ENCODE measurements around the gene TMC2. TPM values are rescaled to one million over a fixed set of nuclear protein-coding genes. Genes with fewer than 3 reads are reported as not detected.
A peak's percentile ranks its signal among the peaks of the same experiment; 100 is the strongest.
"Not testable (repeated sequence)": the region's sequence is repeated elsewhere in the genome, so short reads cannot be mapped to it uniquely, and the experiment has no call there.

TMC2 gene
- total RNA-seq, 1 donor, result not detected

GRCh38 chr20:2654831-2655230 is 118.5 kb downstream of the TMC2 start:
- Histone ChIP-seq H3K4me1 (ENCODE audit: insufficient read depth, low read length) (peaks cover 32% of the 10 kb centered on the region), H3K9me3 (ENCODE audit: low read depth, low read length) (no peaks in the 10 kb centered on the region), H3K27me3 (ENCODE audit: insufficient read depth, low read length) (no peaks in the 10 kb centered on the region), H3K4me3 (ENCODE audit: low read length) (no peak overlapping the region)

DNA sequence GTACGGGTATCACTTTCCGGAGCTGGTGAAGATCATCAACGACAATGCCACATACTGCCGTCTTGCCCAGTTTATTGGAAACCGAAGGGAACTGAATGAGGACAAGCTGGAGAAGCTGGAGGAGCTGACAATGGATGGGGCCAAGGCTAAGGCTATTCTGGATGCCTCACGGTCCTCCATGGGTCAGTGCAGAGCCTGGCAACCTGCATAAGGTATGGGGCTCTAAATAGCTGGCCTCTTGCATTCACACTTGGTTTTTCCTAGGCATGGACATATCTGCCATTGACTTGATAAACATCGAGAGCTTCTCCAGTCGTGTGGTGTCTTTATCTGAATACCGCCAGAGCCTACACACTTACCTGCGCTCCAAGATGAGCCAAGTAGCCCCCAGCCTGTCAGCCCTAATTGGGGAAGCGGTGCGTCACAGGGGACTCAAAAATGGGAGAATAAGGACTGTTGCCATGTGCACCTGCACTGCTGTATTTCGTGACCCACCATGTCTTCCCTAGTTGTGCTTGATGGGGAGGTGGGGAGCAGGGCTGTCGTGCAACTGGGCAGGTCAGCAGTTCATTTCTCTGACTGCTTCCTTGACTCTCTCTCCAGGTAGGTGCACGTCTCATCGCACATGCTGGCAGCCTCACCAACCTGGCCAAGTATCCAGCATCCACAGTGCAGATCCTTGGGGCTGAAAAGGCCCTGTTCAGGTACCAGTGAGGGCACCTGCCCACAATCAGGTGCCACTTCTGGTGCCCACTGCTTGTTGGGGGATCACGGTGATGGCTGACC is 119.2 kb downstream of the TMC2 start:
- no peaks in the 10 kb centered on the region for H3K9me3 ChIP-seq (ENCODE audit: low read depth, low read length)

GRCh38 chr20:2656471-2657117 is 120.2 kb downstream of the TMC2 start:
- no peaks in the 10 kb centered on the region for H3K27me3 ChIP-seq (ENCODE audit: insufficient read depth, low read length)
- peaks cover 25% of the 10 kb centered on the region for H3K4me1 ChIP-seq (ENCODE audit: insufficient read depth, low read length)
- no peaks in the 10 kb centered on the region for H3K9me3 ChIP-seq (ENCODE audit: low read depth, low read length)
- no peak overlapping the region for H3K4me3 ChIP-seq (ENCODE audit: low read length)

More for the DNA sequence above, 119.2 kb downstream of the TMC2 start:
- H3K4me1 ChIP-seq (ENCODE audit: insufficient read depth, low read length), result peaks cover 32% of the 10 kb centered on the region
- H3K27me3 ChIP-seq (ENCODE audit: insufficient read depth, low read length), result no peaks in the 10 kb centered on the region
- H3K4me3 ChIP-seq (ENCODE audit: low read length), result no peak overlapping the region

- H3K4me3 ChIP-seq (ENCODE audit: low read length), result no peak overlapping the region
- H3K9me3 ChIP-seq (ENCODE audit: low read depth, low read length), result no peaks in the 10 kb centered on the region
- H3K27me3 ChIP-seq (ENCODE audit: insufficient read depth, low read length), result no peaks in the 10 kb centered on the region
- peaks cover 22% of the 10 kb centered on the region for H3K4me1 ChIP-seq (ENCODE audit: insufficient read depth, low read length)
These were observed 120.9 kb downstream of the TMC2 start for GRCh38 chr20:2657241-2657640.

- Histone ChIP-seq H3K9me3 (ENCODE audit: low read depth, low read length) (no peaks in the 10 kb centered on the region), H3K4me1 (ENCODE audit: insufficient read depth, low read length) (peaks cover 22% of the 10 kb centered on the region), H3K4me3 (ENCODE audit: low read length) (no peak overlapping the region), H3K27me3 (ENCODE audit: insufficient read depth, low read length) (no peaks in the 10 kb centered on the region)
These were observed 121.3 kb downstream of the TMC2 start for GRCh38 chr20:2657674-2658073.

- peaks cover 21% of the 10 kb centered on the region for H3K4me1 ChIP-seq (ENCODE audit: insufficient read depth, low read length)
- no peak overlapping the region for H3K4me3 ChIP-seq (ENCODE audit: low read length)
- H3K9me3 ChIP-seq (ENCODE audit: low read depth, low read length), result no peaks in the 10 kb centered on the region
- no peaks in the 10 kb centered on the region for H3K27me3 ChIP-seq (ENCODE audit: insufficient read depth, low read length)
These were observed 122.3 kb downstream of the TMC2 start for GRCh38 chr20:2658414-2659354.

- peaks cover 17% of the 10 kb centered on the region for H3K4me1 ChIP-seq (ENCODE audit: insufficient read depth, low read length)
- H3K4me3 ChIP-seq (ENCODE audit: low read length), result no peak overlapping the region
- no peaks in the 10 kb centered on the region for H3K9me3 ChIP-seq (ENCODE audit: low read depth, low read length)
- H3K27me3 ChIP-seq (ENCODE audit: insufficient read depth, low read length), result no peaks in the 10 kb centered on the region
These were observed 123.2 kb downstream of the TMC2 start for GRCh38 chr20:2659547-2659946.

DNA sequence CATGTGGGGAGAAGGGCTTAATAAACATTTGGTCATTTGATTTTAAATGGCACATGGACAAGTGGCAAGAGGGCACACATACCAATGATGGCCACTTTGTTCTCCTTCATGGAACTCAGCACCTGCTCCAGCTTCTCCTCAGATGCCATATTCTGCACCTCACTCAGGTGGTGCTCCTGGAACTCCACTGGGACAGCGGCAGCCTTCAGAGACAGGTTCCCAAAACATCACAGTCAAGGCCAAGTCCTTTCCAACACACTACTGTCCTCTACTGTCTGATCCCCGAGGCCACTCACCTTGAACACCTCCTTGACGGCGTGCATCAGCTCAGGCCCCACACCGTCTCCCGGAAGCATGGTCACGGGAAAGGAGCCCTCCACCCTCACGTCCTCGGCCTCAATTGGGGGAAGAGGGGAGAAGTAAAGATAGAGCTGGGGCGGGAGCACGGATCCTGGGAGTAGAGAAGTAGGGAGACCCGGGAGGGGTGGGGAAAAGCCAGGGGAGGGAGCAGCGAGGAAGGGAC is 127.1 kb downstream of the TMC2 start:
- H3K4me3 ChIP-seq (ENCODE audit: low read length), result peak overlapping the region; percentile 80
- no peaks in the 10 kb centered on the region for H3K27me3 ChIP-seq (ENCODE audit: insufficient read depth, low read length)
- H3K9me3 ChIP-seq (ENCODE audit: low read depth, low read length), result no peaks in the 10 kb centered on the region
- H3K4me1 ChIP-seq (ENCODE audit: insufficient read depth, low read length), result peaks cover 16% of the 10 kb centered on the region

DNA sequence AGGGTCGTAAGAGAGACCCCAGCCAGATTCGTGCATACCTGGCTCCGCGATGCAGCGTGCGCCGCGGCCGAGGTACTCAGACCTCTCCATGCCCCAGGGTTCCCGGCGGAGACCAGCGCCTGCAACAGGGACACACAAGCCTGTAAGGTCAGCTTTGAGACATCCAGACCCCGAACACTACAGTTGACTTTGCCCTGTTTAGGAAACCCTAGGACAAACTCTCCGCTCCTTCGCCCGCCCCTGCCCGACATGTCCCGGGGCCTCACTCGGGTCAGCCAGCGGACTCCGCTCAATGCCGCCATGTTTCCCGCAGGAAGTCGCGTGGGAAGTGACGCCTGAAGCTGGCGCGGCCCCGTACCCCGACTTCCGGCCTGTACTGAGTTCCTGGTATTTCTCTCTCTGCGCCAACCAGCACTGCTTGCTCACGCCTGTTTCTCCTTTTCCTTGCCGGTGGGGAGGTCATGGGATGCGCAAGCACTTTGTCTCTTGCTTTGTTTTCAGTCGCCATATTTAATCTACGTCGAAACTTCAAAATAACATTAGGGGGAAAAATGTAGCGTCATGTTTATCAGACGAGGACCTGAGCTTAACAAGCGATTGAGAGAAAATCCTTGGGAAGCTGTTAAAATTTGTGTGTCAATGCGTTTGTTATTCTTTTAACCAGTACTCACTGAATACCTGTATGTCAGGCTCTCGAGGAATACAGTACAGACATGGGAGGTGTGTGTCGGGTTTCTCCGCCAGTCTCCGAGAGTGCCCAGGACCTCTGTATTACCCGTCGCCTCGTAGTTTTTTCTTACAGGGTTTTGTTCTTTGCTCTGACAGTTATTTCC is 127.7 kb downstream of the TMC2 start, which contains the start of gene IDH3B:
Gene IDH3B, minus strand, starts transcription at position 330 of the 833 bp plus-strand sequence. Its CDS starts 28 bp downstream, at position 302.
- no peaks in the 10 kb centered on the region for H3K27me3 ChIP-seq (ENCODE audit: insufficient read depth, low read length)

GRCh38 chr20:2671977-2672376 is 135.6 kb downstream of the TMC2 start:
- no peaks in the 10 kb centered on the region for H3K27me3 ChIP-seq (ENCODE audit: insufficient read depth, low read length)
- H3K4me1 ChIP-seq (ENCODE audit: insufficient read depth, low read length), result no peaks in the 10 kb centered on the region
- H3K9me3 ChIP-seq (ENCODE audit: low read depth, low read length), result no peaks in the 10 kb centered on the region
- H3K4me3 ChIP-seq (ENCODE audit: low read length), result no peak overlapping the region

More for the DNA sequence above, 127.7 kb downstream of the TMC2 start, which contains the start of gene IDH3B:
- H3K9me3 ChIP-seq (ENCODE audit: low read depth, low read length), result no peaks in the 10 kb centered on the region
- H3K4me1 ChIP-seq (ENCODE audit: insufficient read depth, low read length), result peaks cover 16% of the 10 kb centered on the region
- H3K4me3 ChIP-seq (ENCODE audit: low read length), result peak within 1 kb of the TSS; percentile 80

DNA sequence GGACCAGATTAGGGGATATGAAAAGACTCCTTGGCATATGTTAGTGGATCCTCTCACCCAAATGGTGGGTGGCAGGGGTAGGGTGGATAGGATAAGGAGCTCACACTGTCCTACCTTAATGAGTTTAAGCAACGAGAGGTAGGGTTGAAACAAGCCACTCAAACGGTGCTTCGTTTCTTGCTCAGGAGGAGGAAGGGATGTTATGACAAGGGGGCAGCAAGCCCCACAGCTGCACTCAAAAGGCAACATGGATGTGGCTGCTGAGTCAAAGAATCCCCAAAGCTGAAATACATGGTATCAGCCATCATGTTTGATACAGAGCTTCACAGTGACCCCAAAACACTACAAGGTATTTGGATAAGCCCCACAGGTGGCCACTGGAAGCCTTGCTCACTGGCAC is 136.1 kb downstream of the TMC2 start:
- Histone ChIP-seq H3K4me3 (ENCODE audit: low read length) (no peak overlapping the region), H3K4me1 (ENCODE audit: insufficient read depth, low read length) (no peaks in the 10 kb centered on the region), H3K9me3 (ENCODE audit: low read depth, low read length) (no peaks in the 10 kb centered on the region), H3K27me3 (ENCODE audit: insufficient read depth, low read length) (no peaks in the 10 kb centered on the region)

GRCh38 chr20:2673453-2673852 is 137.1 kb downstream of the TMC2 start:
- Histone ChIP-seq H3K4me1 (ENCODE audit: insufficient read depth, low read length) (no peaks in the 10 kb centered on the region), H3K9me3 (ENCODE audit: low read depth, low read length) (no peaks in the 10 kb centered on the region), H3K4me3 (ENCODE audit: low read length) (no peak overlapping the region), H3K27me3 (ENCODE audit: insufficient read depth, low read length) (no peaks in the 10 kb centered on the region)

DNA sequence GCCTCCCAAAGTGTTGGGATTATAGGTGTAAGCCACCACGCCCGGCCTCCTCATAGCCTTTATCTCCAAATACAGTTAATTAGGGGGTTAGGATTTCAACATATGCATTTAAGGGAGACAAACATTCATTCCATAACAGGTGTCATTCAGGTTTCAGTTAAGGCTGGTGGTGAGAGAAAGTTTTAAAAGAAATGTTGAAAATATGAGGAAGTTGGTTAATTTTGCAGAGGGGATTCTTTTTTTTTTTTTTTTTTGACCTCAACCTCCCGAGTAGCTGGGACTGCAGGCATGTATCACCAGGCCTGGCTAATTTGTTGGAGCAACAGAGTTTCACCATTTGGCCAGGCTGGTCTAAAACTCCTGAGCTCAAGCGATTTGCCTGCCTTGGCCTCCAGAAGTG is 143.7 kb downstream of the TMC2 start:
- H3K4me3 ChIP-seq (ENCODE audit: low read length), result no peak overlapping the region
- no peaks in the 10 kb centered on the region for H3K9me3 ChIP-seq (ENCODE audit: low read depth, low read length)
- H3K4me1 ChIP-seq (ENCODE audit: insufficient read depth, low read length), result peaks cover 3% of the 10 kb centered on the region
- H3K27me3 ChIP-seq (ENCODE audit: insufficient read depth, low read length), result no peaks in the 10 kb centered on the region

- not testable (repeated sequence) for H3K4me3 ChIP-seq (ENCODE audit: low read length); H3K4me1 ChIP-seq (ENCODE audit: insufficient read depth, low read length); H3K27me3 ChIP-seq (ENCODE audit: insufficient read depth, low read length); H3K9me3 ChIP-seq (ENCODE audit: low read depth, low read length)
These were observed 145.7 kb downstream of the TMC2 start for GRCh38 chr20:2682040-2682439.

All from mononuclear cell (primary cell).